Bronchial epithelial cell (primary cell): ENCODE results near the gene TRAPPC4. TPM values are rescaled to one million over a fixed set of nuclear protein-coding genes. Genes with fewer than 3 reads are reported as not detected.
"Not testable (repeated sequence)": the region's sequence is repeated elsewhere in the genome, so short reads cannot be mapped to it uniquely, and the experiment has no call there.

Experiments used
- DNase-seq: peaks from one replicate; pipeline ENCODE4 v3.0.0-alpha.2; 2010; ENCODE audit warnings: low read depth
- FAIRE-seq: peaks from 2 replicates; lab custom pipeline; 2011; peaks lifted over from hg19 to GRCh38; lab: Jason Lieb, UNC
- H3K27me3 ChIP-seq: 2 replicates; pipeline ENCODE4 v1.5.1; 2011; ENCODE audit warnings: low read length; ENCODE audit not compliant: control insufficient read depth, insufficient read depth
- H3K36me3 ChIP-seq: 2 replicates; pipeline ENCODE4 v1.5.1; 2011; ENCODE audit warnings: low read length; ENCODE audit not compliant: control insufficient read depth, insufficient read depth
- H3K4me3 ChIP-seq: 2 replicates; pipeline ENCODE4 v1.5.1; 2011; ENCODE audit warnings: mild to moderate bottlenecking, low read depth, low read length, control low read depth
- CTCF ChIP-seq: IDR thresholded peaks from 2 replicates; pipeline ENCODE4 v1.5.1; 2011; ENCODE audit warnings: mild to moderate bottlenecking, moderate library complexity, low read length, control low read depth, inconsistent platforms; ENCODE audit not compliant: insufficient read depth, severe bottlenecking
- total RNA-seq: library from RNA; depleted of rRNA; stranded (reverse); fragments of >200 nt; gene quantifications from 2 replicates; pipeline ENCODE4 v1.2.1, GENCODE V29; 2014

Gene TRAPPC4
- total RNA-seq, 1 donor from 2014 or later, result 115 TPM

- Histone ChIP-seq H3K27me3 (no peaks in the 10 kb centered on the region), H3K4me3 (no peak overlapping the region), H3K36me3 (peaks cover under 1% of the 10 kb centered on the region)
- FAIRE-seq, result no peak
- no peak for TF ChIP-seq CTCF
- DNase-seq, result no peak
Measured at GRCh38 chr11:119031912-119032280, 13.3 kb downstream of the TRAPPC4 start.

DNA sequence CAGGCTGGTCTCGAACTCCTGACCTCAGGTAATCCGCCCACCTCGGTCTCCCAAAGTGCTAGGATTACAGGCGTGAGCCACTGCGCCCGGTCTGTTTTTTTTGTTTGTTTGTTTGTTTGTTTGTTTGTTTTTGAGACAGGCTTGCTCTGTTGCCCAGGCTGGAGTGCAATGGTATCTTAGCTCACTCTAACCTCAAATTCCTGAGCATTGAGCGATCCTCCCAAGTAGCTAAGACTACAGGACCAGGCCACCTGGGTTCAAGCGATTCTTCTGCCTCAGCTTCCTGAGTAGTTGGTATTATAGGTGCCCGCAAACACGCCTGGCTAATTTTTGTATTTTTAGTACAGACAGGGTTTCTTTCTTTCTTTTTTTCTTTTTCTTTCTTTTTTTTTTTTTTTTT lies 14.9 kb downstream of the TRAPPC4 start:
- not testable (repeated sequence) for H3K27me3 ChIP-seq, DNase-seq, FAIRE-seq, H3K36me3 ChIP-seq, H3K4me3 ChIP-seq

DNA sequence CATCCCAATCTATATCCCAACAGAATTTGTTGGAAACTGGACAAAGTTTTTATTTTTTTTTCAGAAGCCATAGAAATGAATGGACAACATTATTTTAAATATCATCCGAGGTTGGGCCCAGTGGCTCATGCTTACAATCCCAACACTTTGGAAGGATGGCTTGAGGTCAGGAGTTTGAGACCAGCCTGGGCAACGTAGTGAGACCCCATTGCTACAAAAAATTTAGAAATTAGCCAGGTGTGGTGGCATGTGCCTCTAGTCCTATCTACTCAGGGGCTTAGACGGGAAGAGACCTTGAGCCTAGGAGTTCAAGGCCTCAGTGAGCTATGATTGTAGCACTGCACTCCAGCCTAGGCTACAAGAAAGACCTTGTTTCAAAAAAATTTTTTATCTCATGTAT lies 16.2 kb downstream of the TRAPPC4 start:
- no peak for TF ChIP-seq CTCF
- FAIRE-seq (no peak), DNase-seq (no peak)

GRCh38 chr11:119038884-119039283 lies 20.3 kb downstream of the TRAPPC4 start:
- no peaks in the 10 kb centered on the region for H3K27me3 ChIP-seq
- no peak for FAIRE-seq
- TF ChIP-seq CTCF, result no peak
- no peak for DNase-seq
- no peaks in the 10 kb centered on the region for H3K36me3 ChIP-seq
- H3K4me3 ChIP-seq, result no peak overlapping the region

More for the DNA sequence above, 16.2 kb downstream of the TRAPPC4 start:
- H3K4me3 ChIP-seq, result no peak overlapping the region
- H3K36me3 ChIP-seq, result no peaks in the 10 kb centered on the region
- H3K27me3 ChIP-seq, result no peaks in the 10 kb centered on the region

GRCh38 chr11:119039471-119039870 lies 20.9 kb downstream of the TRAPPC4 start:
- FAIRE-seq, H3K4me3 ChIP-seq, H3K36me3 ChIP-seq, H3K27me3 ChIP-seq, DNase-seq: not testable (repeated sequence)

DNA sequence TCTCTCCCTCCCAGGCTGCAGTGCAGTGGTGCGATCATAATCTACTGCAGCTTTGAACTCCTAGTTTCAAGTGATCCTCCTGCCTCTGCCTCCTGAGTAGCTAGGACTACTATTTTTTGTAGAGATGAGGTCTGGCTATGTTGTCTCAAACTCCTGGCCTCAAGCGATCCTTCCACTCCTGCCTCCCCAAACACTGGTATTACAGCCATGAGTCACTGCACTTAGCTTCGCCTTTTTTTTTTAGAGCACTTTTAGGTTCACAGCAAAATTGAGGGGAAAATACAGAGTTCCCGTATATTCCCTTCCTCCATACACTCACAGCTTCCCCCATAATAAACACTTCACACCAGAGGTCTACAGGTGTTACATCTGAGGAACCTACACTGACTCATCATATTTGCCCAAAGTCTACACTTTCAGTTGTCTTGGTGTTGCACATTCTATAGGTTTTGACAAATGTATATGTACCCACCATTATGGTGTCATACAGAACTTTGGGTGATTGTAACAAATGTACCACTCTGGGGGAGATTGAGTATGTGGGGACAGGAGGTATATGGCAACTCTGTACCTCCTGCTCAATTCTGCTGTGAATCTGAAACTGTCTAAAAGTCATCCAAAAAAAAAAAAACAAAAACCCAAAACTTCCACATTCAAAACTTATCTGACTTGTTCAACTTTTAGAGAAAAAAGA lies 23.4 kb downstream of the TRAPPC4 start:
- peaks cover 10% of the 10 kb centered on the region for H3K36me3 ChIP-seq
- H3K27me3 ChIP-seq, result no peaks in the 10 kb centered on the region
- TF ChIP-seq CTCF, result no peak
- FAIRE-seq (no peak), DNase-seq (no peak)
- no peak overlapping the region for H3K4me3 ChIP-seq

GRCh38 chr11:119042927-119043326 lies 24.4 kb downstream of the TRAPPC4 start:
- DNase-seq (no peak), FAIRE-seq (no peak)
- H3K27me3 ChIP-seq, result no peaks in the 10 kb centered on the region
- no peak for TF ChIP-seq CTCF
- no peak overlapping the region for H3K4me3 ChIP-seq
- H3K36me3 ChIP-seq, result peaks cover 16% of the 10 kb centered on the region
